Hepatocyte (in vitro differentiated cells): ENCODE measurements around the gene KCND2.

Experiments used
- EZH2 ChIP-seq: fragments of 200-600 bp; sonication (generic); IDR thresholded peaks from 2 replicates; pipeline ENCODE4 v1.6.1; 2016; ENCODE audit warnings: antibody characterized with exemption, mild to moderate bottlenecking, borderline replicate concordance
- TF ChIP-seq, protein P1 (sequence below): fragments of 200-600 bp; sonication (generic); IDR thresholded peaks from 2 replicates; pipeline ENCODE4 v1.5.1; 2016; ENCODE audit warnings: antibody characterized with exemption, mild to moderate bottlenecking; ENCODE audit not compliant: poor library complexity

DNA sequence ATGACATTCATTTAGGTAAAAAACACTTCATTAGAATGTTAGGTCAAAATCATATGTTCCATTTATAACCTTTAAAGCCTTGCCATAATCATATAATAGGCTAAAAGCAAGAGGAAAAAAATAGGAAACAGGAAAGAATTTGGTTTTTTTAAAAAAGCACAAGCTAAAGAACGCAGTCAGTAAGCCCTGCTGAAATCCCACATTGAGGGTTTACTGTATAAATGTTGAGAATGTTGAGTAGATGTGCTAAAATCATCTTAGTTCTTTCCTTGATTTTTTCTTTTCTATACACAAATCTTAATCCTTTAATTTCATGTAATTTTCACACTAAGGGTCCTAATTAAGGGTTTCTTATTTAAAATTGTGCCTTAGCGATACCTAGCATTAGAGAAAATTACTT is 452.0 kb downstream of the KCND2 start:
- TF ChIP-seq, protein P1, sequence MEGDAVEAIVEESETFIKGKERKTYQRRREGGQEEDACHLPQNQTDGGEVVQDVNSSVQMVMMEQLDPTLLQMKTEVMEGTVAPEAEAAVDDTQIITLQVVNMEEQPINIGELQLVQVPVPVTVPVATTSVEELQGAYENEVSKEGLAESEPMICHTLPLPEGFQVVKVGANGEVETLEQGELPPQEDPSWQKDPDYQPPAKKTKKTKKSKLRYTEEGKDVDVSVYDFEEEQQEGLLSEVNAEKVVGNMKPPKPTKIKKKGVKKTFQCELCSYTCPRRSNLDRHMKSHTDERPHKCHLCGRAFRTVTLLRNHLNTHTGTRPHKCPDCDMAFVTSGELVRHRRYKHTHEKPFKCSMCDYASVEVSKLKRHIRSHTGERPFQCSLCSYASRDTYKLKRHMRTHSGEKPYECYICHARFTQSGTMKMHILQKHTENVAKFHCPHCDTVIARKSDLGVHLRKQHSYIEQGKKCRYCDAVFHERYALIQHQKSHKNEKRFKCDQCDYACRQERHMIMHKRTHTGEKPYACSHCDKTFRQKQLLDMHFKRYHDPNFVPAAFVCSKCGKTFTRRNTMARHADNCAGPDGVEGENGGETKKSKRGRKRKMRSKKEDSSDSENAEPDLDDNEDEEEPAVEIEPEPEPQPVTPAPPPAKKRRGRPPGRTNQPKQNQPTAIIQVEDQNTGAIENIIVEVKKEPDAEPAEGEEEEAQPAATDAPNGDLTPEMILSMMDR: no peak
- no peak for TF ChIP-seq EZH2
